ENCODE data around the gene FNIP1.
A peak's percentile ranks its signal among the peaks of the same experiment; 100 is the strongest.
"Not testable (repeated sequence)": the region's sequence is repeated elsewhere in the genome, so short reads cannot be mapped to it uniquely, and the experiment has no call there.

FNIP1 gene

DNA sequence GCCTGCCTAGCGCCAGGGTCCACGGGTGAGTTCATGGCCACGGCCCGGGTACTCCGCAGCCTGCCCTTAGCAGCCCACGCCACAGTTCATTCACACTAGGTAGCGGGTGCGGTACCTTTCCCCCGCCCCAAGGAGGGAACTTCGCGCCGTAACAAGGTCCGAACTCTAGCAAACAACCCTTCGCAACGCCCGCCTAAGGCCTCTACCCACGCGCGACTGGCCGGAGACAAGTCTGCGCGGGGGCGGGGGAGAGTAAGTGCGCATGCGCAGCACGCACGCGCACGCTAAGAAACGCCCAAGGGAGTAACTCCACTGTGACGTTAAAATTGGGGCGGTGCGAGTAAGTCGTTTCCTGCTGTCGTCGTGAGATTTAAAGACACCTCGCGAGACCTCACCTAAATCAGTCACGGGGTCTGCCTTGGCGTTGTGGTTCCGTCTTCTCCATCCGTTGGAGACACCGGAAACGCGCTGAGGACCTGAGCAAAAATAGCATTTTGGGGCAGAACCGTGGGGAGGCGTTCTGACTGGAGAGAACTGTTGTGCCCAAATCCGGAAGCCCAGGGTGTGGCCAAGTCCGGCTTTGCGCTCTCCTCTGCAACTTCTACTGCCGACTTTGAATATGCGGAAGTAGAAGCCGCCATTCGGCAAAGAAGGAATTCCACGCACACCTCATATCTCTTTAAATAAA lies 161.7 kb downstream of the FNIP1 start, which contains the start of gene RAPGEF6:
Gene RAPGEF6 (minus strand): TSS at position 234 of the 688 bp plus-strand sequence. CDS start 199 bp downstream, at position 35.
- peak; percentile 95 for DNase-seq

GRCh38 chr5:131634666-131634995 lies 162.2 kb downstream of the FNIP1 start:
- peak; percentile 55 for DNase-seq

- no peak for DNase-seq
These were observed 162.6 kb downstream of the FNIP1 start for GRCh38 chr5:131634238-131634637.

- DNase-seq = no peak
These were observed 163.0 kb downstream of the FNIP1 start for GRCh38 chr5:131633830-131634229.

GRCh38 chr5:131630963-131631350 lies 165.9 kb downstream of the FNIP1 start:
- DNase-seq = no peak

GRCh38 chr5:131630208-131630962 lies 166.4 kb downstream of the FNIP1 start:
- no peak for DNase-seq

DNA sequence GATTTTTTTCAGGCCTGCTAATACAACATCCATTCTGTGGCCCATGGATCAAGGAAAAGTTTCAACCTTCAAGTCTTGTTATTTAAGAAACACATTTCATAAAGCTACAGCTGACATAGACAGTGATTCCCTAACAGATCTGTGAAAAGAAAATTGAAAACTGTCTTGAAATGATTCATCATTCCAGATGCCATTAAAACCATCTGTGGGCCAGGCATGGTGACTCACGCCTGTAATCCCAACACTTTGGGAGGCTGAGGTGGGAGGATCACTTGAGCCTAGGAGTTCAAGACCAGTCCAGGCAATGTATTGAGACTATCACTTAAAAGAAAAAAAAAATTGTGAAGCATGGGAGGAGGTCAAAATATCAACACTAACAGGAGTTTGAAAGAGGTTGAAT lies 167.8 kb downstream of the FNIP1 start:
- no peak for DNase-seq

DNA sequence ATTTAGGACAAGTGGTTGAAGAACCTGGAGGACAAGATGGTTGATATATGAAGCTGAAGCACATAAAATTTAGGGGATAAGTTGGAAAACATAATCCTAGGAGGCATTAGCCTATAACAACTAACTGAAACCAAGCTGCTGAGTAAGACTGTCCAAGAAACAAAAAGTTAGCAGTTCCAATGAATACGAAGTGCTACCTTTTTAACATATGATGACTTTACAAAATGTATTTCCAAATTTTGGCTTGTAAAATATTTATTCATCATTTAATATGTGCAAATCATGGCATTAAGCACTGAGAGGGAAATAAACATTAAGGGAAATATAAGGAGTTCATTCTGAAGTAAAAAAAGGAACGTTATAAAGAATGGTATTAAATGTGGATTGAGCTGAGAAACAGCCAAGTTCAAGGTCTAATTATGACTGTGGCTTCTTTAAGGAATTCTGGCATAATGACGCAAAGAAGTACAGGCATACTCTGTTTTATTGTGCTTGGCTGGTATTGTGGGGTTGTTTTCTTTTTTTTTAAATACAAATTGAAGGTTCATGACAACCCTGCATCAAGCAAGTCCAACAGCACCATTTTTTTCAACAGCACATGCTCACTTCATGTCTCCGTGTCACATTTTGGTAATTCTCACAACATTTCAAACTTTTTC lies 169.5 kb downstream of the FNIP1 start:
- no peak for DNase-seq

- no peak for DNase-seq
These were observed 174.2 kb downstream of the FNIP1 start for GRCh38 chr5:131622633-131623032.

DNA sequence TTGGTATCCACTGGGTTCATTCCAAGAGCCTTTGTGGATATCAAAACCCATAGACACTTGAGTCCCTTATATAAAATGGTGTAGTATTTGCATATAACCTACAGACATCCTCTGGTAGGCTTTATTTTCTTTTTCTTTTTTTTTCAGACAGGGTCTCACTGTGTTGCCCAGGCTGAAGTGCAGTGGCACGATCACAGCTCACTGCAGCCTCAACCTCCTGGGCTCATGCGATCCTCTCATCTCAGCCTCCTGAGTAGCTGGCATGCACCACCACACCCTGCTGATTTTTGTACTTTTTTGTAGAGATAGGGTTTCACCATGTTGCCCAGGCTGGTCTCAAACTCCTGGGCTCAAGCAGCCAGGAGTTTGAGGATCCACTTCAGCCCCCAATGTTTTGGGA lies 175.7 kb downstream of the FNIP1 start:
- DNase-seq = not testable (repeated sequence)

GRCh38 chr5:131619102-131619501 lies 177.7 kb downstream of the FNIP1 start:
- no peak for DNase-seq

GRCh38 chr5:131617140-131617822 lies 179.5 kb downstream of the FNIP1 start:
- DNase-seq = no peak

- no peak for DNase-seq
These were observed 180.9 kb downstream of the FNIP1 start for GRCh38 chr5:131615957-131616356.

GRCh38 chr5:131613423-131613822 lies 183.4 kb downstream of the FNIP1 start:
- DNase-seq = no peak

- DNase-seq = no peak
These were observed 185.8 kb downstream of the FNIP1 start for GRCh38 chr5:131611064-131611381.

GRCh38 chr5:131610198-131611063 lies 186.4 kb downstream of the FNIP1 start:
- DNase-seq = no peak

DNA sequence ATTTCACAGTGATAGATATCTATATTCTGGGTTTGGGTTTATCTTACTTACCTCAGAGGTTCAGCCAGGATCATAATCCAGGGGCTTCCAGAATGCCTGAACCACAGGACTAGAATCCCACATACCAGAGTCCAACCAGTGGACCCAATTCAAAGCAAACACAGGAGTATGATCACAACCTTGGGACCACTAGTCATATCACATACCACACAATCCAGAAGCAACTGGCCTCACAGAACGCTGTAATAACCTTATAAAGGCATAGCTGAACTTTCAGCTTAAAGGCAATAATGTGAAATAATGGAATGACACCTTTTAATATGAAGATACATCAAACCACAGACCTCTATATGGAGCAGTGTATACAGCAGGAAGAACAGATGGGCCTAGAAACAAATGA lies 187.0 kb downstream of the FNIP1 start:
- DNase-seq = no peak

GRCh38 chr5:131608597-131608996 lies 188.2 kb downstream of the FNIP1 start:
- no peak for DNase-seq

DNA sequence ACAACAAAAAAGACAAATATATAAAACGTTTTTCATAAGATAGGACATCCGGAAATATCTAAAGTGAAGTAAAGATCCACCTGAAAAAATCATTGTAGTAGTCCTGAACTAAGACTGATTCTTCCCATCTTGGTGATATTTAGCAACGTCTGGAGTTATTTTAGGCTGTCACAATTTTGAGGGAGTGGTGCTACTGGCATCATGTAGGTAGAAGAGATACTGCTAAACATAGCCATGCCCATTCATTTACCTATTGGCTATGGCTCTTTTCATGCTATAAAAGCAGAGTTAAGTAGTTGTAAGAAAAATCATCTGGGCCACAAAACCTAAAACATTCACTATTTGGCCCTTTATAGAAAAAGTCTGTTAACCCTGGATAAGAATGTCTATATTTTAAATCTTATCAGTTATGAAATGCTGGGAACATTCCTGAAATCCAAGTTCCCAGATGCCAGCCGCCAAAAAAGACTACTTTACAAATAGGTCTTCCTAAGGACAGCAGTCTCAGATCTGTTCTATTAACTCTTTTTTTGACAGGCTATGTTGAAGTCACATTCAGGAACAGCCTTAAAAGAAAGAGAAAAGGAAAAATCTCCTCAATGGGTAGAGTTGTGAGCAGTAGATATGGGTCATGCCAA lies 188.8 kb downstream of the FNIP1 start:
- no peak for DNase-seq

- no peak for DNase-seq
These were observed 189.4 kb downstream of the FNIP1 start for GRCh38 chr5:131607418-131607817.

- DNase-seq = no peak
These were observed 191.7 kb downstream of the FNIP1 start for GRCh38 chr5:131605086-131605485.
